Transverse colon (tissue), 4 donors: ENCODE results near the gene UCKL1. TPM values are rescaled to one million over a fixed set of nuclear protein-coding genes. Genes with fewer than 3 reads are reported as not detected.
A peak's percentile ranks its signal among the peaks of the same experiment; 100 is the strongest.

Experiments
- DNase-seq: peaks from one replicate; pipeline ENCODE4 v3.0.0-alpha.2; 2019
- H3K27ac ChIP-seq, 4 donors: fragments of 200-600 bp; sonication (generic); 2 replicates each; pipeline ENCODE4 v1.5.1; 2016 to 2018; ENCODE audit warnings: inconsistent platforms in 4 of 4
- H3K27me3 ChIP-seq: fragments of 200-600 bp; sonication (generic); 2 replicates; pipeline ENCODE4 v1.5.1; 2017; ENCODE audit warnings: inconsistent platforms
- H3K36me3 ChIP-seq, 4 donors: fragments of 200-600 bp; sonication (generic); 2 replicates each; pipeline ENCODE4 v1.5.1; 2017 to 2019; ENCODE audit warnings: inconsistent platforms in 4 of 4
- H3K4me1 ChIP-seq, 4 donors: fragments of 200-600 bp; sonication (generic); 2 replicates each; pipeline ENCODE4 v1.5.1; 2017 to 2020; ENCODE audit warnings: inconsistent platforms in 4 of 4
- H3K4me3 ChIP-seq, 4 donors: fragments of 200-600 bp; sonication (generic); 1 replicate in 1 of 4; 2 replicates in 3 of 4; pipeline versions ENCODE4 v1.5.1 to v1.6.1; 2017 to 2019; ENCODE audit warnings: inconsistent platforms in 4 of 4
- H3K9me3 ChIP-seq, 2 donors: fragments of 200-600 bp; sonication (generic); 2 replicates each; pipeline ENCODE4 v1.5.1; 2017 to 2019; ENCODE audit warnings: inconsistent platforms in 2 of 2
- CTCF ChIP-seq, 5 experiments: fragments of 200-600 bp in 3 of 5; fragments of 450-650 bp in 2 of 5; sonication (generic) in 3 of 5; IDR thresholded peaks; 1 replicate in 2 of 5; 2 replicates in 3 of 5; pipeline ENCODE4 v1.5.1; 2016 to 2017; ENCODE audit warnings: antibody characterized with exemption in 5 of 5, inconsistent platforms in 3 of 5, mild to moderate bottlenecking in 2 of 5, moderate library complexity in 1 of 5
- EP300 ChIP-seq: sonication (generic); formaldehyde crosslinking; IDR thresholded peaks from one replicate; pipeline ENCODE4 v1.6.1; 2017; ENCODE audit warnings: antibody characterized with exemption, low read depth
- POLR2A ChIP-seq: fragments of 450-650 bp; IDR thresholded peaks from one replicate; pipeline ENCODE4 v1.6.1; 2016; ENCODE audit warnings: antibody characterized with exemption, mild to moderate bottlenecking, moderate library complexity
- POLR2AphosphoS5 ChIP-seq, 3 donors: sonication (generic); formaldehyde crosslinking; IDR thresholded peaks; one replicate each; pipeline ENCODE4 v1.6.1; 2016; ENCODE audit warnings: antibody characterized with exemption in 3 of 3
- WGBS, 2 donors: methylation state at CpG; one replicate each; pipeline ENCODE4 v1.1.5; 2018; ENCODE audit warnings: low coverage in 1 of 2; 5-methylcytosine and 5-hydroxymethylcytosine counted together
- in situ Hi-C, 4 donors: fragments of 200-750 bp; cut with MboI; loops; one replicate each; pipeline versions ENCODE4 v1.15.0 to v1.15.1; 2017; ENCODE audit warnings: low sequenced_read_pairs in 3 of 4, low pct_ligation_motif_present in 1 of 4, low pct_unique_long_range_greater_than_20kb in 1 of 4
- intact Hi-C: fragments of 100-400 bp; cut with DNase I; formaldehyde crosslinking; loops from one replicate; pipeline ENCODE4 v1.15.1; 2023; ENCODE audit warnings: low total_unique reads
- total RNA-seq, 4 donors: library from RNA; depleted of rRNA; stranded (reverse); fragments of >200 nt; gene quantifications; one replicate each; pipeline ENCODE4 v1.1.0, GENCODE V29; 2016

UCKL1 gene
- total RNA-seq, 4 donors from 2014 or later: 41.1 to 189 (median 68.5) TPM

GRCh38 chr20:63957004-63957689 is 931 bp upstream of the UCKL1 start:
- Histone ChIP-seq H3K27ac (peak overlapping the region; percentile 89 to 97 (median 92)), H3K4me3 (peak overlapping the region; percentile 45 to 93 (median 72)), H3K4me1 (peaks cover 29 to 49% (median 43%) of the 10 kb centered on the region in 4 donors), H3K9me3 (no peaks in the 10 kb centered on the region), H3K36me3 (no peaks in the 10 kb centered on the region), H3K27me3 (no peaks in the 10 kb centered on the region)
- intact Hi-C loops: no loop called here
- in situ Hi-C loops: no loop called here
- TF ChIP-seq POLR2A (peak; percentile 78), EP300 (no peak), CTCF (IDR thresholded peaks at IDR 0.05) (peak in 2 of 5 experiments; percentile 7 to 49), POLR2AphosphoS5 (IDR thresholded peaks at IDR 0.05) (peak; percentile 64 to 79 (median 67))
- 0 to 2% methylated on average over 3 to 28 of the region's 28 CpGs for WGBS, 2 donors
- DNase-seq: peak; percentile 87

GRCh38 chr20:63956664-63957003 is 418 bp upstream of the UCKL1 start:
- 0% methylated on average over 14 to 15 of the region's 15 CpGs for WGBS, 2 donors
- no peaks in the 10 kb centered on the region for H3K36me3 ChIP-seq
- peak overlapping the region; percentile 89 to 97 (median 92) for H3K27ac ChIP-seq
- intact Hi-C loops: no loop called here
- H3K4me3 ChIP-seq: peak overlapping the region; percentile 45 to 93 (median 72)
- DNase-seq: no peak
- in situ Hi-C loops: no loop called here
- no peaks in the 10 kb centered on the region for H3K27me3 ChIP-seq
- no peaks in the 10 kb centered on the region for H3K9me3 ChIP-seq
- H3K4me1 ChIP-seq: peaks cover 34 to 54% (median 48%) of the 10 kb centered on the region in 4 donors
- TF ChIP-seq CTCF (IDR thresholded peaks at IDR 0.05) (no peak), POLR2A (no peak), EP300 (no peak), POLR2AphosphoS5 (IDR thresholded peaks at IDR 0.05) (no peak)

- DNase-seq: peak; percentile 56
- peak overlapping the region; percentile 94 to 97 (median 95) for H3K27ac ChIP-seq
- H3K36me3 ChIP-seq: no peaks in the 10 kb centered on the region
- peak overlapping the region; percentile 58 to 93 (median 87) for H3K4me3 ChIP-seq
- WGBS, 2 donors: 1% methylated on average over 14 of the region's 31 CpGs; no CpG with 5 or more reads in 1 of the 2 donors
- no peaks in the 10 kb centered on the region for H3K9me3 ChIP-seq
- in situ Hi-C loops (no loop called here), intact Hi-C loops (no loop called here)
- peaks cover 45 to 66% (median 61%) of the 10 kb centered on the region in 4 donors for H3K4me1 ChIP-seq
- H3K27me3 ChIP-seq: no peaks in the 10 kb centered on the region
- peak in 3 of 5 experiments; percentile 31 to 39 (median 38) for TF ChIP-seq CTCF (IDR thresholded peaks at IDR 0.05)
- no peak for TF ChIP-seq POLR2AphosphoS5 (IDR thresholded peaks at IDR 0.05)
These were observed 862 bp downstream of the UCKL1 start for GRCh38 chr20:63955281-63955826.

- Histone ChIP-seq H3K36me3 (no peaks in the 10 kb centered on the region), H3K9me3 (no peaks in the 10 kb centered on the region), H3K27ac (peak overlapping the region in 3 of 4 donors; percentile 94 to 97 (median 94)), H3K4me3 (no peak overlapping the region), H3K27me3 (no peaks in the 10 kb centered on the region), H3K4me1 (peaks cover 56 to 80% (median 74%) of the 10 kb centered on the region in 4 donors)
- no peak for TF ChIP-seq POLR2A
- TF ChIP-seq CTCF (IDR thresholded peaks at IDR 0.05): no peak
- TF ChIP-seq POLR2AphosphoS5 (IDR thresholded peaks at IDR 0.05): no peak
- TF ChIP-seq EP300: no peak
- 40 to 70% methylated on average over 2 to 13 of the region's 13 CpGs for WGBS, 2 donors
- in situ Hi-C loops (no loop called here), intact Hi-C loops (no loop called here)
- no peak for DNase-seq
These were observed 2.3 kb downstream of the UCKL1 start for GRCh38 chr20:63953764-63954429.
